ENCODE data around the gene INPP5A.
"Not testable (repeated sequence)": the region's sequence is repeated elsewhere in the genome, so short reads cannot be mapped to it uniquely, and the experiment has no call there.

The INPP5A gene

GRCh38 chr10:132548869-132549268 lies 11.3 kb downstream of the INPP5A start:
- FAIRE-seq (no peak), DNase-seq (ENCODE audit: insufficient read length, low spot score) (no peak)
- TF ChIP-seq POLR2A (IDR thresholded peaks at IDR 0.05; ENCODE audit: low read depth, low read length) = no peak

- no peak for TF ChIP-seq POLR2A (IDR thresholded peaks at IDR 0.05; ENCODE audit: low read depth, low read length)
- FAIRE-seq = no peak
These were observed 11.8 kb downstream of the INPP5A start for GRCh38 chr10:132549371-132549770.

GRCh38 chr10:132550366-132551092 lies 12.9 kb downstream of the INPP5A start:
- no peak for TF ChIP-seq POLR2A (IDR thresholded peaks at IDR 0.05; ENCODE audit: low read depth, low read length)
- FAIRE-seq (no peak), DNase-seq (ENCODE audit: insufficient read length, low spot score) (no peak)

More at GRCh38 chr10:132549371-132549770, 11.8 kb downstream of the INPP5A start:
- no peak for DNase-seq (ENCODE audit: insufficient read length, low spot score)

DNA sequence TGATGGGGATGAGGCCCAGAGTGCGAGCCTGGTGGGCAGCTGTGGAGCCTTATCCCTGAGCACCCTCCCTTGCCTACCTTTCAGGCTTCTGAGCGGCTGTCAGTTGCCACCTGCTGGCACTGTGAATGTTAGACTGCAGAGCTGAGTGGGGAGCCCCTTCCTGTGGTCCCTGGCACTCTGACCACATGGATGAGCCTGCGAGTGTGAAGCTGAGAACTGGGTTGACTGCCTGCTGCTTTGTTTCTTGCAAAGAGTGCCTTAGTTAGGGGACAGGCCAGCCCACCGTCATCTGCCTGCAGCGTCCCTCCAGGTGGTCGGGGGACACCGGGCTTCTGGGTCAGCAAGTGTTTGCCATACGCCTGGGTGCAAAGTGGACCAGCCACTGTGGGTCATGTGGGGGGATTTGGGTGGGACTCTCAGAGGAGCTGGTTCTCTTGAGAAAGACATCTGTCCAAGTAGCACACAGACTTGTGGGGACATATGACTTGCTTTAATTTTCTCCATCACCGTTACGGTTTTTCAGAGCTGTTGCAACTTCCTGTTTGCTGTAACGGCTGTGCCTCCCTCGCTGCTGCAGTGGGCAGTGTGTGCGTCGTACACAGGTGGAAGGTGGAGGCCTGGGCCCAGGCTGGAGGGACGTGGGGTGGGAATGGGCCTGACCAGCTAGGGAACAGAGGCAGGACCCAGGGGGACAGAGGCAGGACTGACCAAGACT lies 13.7 kb downstream of the INPP5A start:
- TF ChIP-seq POLR2A (IDR thresholded peaks at IDR 0.05; ENCODE audit: low read depth, low read length) = no peak
- DNase-seq (ENCODE audit: insufficient read length, low spot score) (no peak), FAIRE-seq (no peak)

- DNase-seq (ENCODE audit: insufficient read length, low spot score) = no peak
- FAIRE-seq = no peak
- TF ChIP-seq POLR2A (IDR thresholded peaks at IDR 0.05; ENCODE audit: low read depth, low read length) = no peak
These were observed 14.2 kb downstream of the INPP5A start for GRCh38 chr10:132551808-132552130.

DNA sequence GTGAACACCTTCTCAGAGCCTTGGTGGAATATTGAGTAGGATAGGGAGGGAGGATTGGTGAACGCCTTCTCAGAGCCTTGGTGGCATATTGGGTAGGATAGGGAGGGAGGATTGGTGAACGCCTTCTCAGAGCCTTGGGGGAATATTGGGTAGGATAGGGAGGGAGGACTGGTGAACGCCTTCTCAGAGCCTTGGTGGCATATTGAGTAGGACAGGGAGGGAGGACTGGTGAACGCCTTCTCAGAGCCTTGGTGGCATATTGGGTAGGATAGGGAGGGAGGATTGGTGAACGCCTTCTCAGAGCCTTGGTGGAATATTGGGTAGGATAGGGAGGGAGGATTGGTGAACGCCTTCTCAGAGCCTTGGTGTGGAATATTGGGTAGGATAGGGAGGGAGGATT lies 15.0 kb downstream of the INPP5A start:
- FAIRE-seq; DNase-seq (ENCODE audit: insufficient read length, low spot score): not testable (repeated sequence)

DNA sequence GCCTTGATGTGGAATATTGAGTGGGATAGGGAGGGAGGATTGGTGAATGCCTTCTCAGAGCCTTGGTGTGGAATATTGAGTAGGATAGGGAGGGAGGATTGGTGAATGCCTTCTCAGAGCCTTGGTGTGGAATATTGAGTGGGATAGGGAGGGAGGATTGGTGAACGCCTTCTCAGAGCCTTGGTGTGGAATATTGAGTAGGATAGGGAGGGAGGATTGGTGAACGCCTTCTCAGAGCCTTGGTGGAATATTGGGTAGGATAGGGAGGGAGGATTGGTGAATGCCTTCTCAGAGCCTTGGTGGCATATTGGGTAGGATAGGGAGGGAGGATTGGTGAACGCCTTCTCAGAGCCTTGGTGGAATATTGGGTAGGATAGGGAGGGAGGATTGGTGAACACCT lies 16.0 kb downstream of the INPP5A start:
- not testable (repeated sequence) for FAIRE-seq; DNase-seq (ENCODE audit: insufficient read length, low spot score)

- DNase-seq (ENCODE audit: insufficient read length, low spot score) (no peak), FAIRE-seq (no peak)
- no peak for TF ChIP-seq POLR2A (IDR thresholded peaks at IDR 0.05; ENCODE audit: low read depth, low read length)
These were observed 16.7 kb downstream of the INPP5A start for GRCh38 chr10:132554053-132554990.

DNA sequence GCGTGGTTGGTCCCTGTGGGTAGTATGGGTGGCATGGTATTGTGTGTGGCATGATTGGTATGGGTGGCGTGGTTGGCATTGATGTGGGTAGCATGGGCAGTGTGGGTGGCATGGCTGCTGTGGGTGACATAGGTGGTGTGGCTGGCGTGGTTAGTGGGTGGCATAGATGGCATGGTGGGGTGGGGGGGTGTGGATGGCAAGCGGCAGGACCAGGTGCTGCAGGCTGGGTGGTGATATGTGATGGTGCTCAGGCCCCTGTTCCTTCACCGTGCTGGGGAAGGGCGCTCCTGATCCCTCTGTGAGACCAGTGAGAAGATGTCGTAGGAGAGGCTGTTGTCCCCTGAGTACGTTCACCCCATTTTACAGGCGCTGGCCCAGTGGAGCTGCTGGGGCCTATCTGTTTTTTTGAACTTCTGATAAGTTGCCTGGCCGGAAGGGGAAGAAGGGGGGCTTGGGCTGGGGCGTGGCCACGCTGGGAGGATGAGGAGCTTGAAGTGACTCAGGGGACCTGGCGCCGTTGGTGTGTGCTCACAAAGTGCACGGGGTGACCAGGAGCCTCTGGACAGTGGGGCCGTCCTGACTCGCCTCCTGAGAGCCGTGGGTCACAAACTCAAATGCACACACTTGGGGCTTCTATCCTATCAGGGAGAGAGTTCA lies 17.5 kb downstream of the INPP5A start:
- no peak for TF ChIP-seq POLR2A (IDR thresholded peaks at IDR 0.05; ENCODE audit: low read depth, low read length)
- DNase-seq (ENCODE audit: insufficient read length, low spot score) (no peak), FAIRE-seq (no peak)

- FAIRE-seq = no peak
- no peak for TF ChIP-seq POLR2A (IDR thresholded peaks at IDR 0.05; ENCODE audit: low read depth, low read length)
- DNase-seq (ENCODE audit: insufficient read length, low spot score) = no peak
These were observed 18.3 kb downstream of the INPP5A start for GRCh38 chr10:132555648-132556575.

- no peak for TF ChIP-seq POLR2A (IDR thresholded peaks at IDR 0.05; ENCODE audit: low read depth, low read length)
- DNase-seq (ENCODE audit: insufficient read length, low spot score) (no peak), FAIRE-seq (no peak)
These were observed 19.4 kb downstream of the INPP5A start for GRCh38 chr10:132556994-132557441.

- FAIRE-seq (no peak), DNase-seq (ENCODE audit: insufficient read length, low spot score) (no peak)
- TF ChIP-seq POLR2A (IDR thresholded peaks at IDR 0.05; ENCODE audit: low read depth, low read length) = no peak
These were observed 20.3 kb downstream of the INPP5A start for GRCh38 chr10:132557696-132558515.

Measured in H54 (cell line).